Subcutaneous abdominal adipose tissue (tissue), 5 donors: Measurements from ENCODE around the gene FBXW4.

Source experiments
- H3K27ac ChIP-seq: one replicate; pipeline ENCODE4 v1.7.0; 2013; ENCODE audit warnings: low read depth, mild to moderate bottlenecking, inconsistent platforms, low read length, moderate library complexity
- H3K27me3 ChIP-seq, 5 donors: one replicate each; pipeline ENCODE4 v1.7.0; 2013; ENCODE audit warnings: low read length in 5 of 5, inconsistent platforms in 1 of 5; ENCODE audit not compliant: control insufficient read depth in 5 of 5, insufficient read depth in 4 of 5
- H3K36me3 ChIP-seq, 5 donors: one replicate each; pipeline ENCODE4 v1.7.0; 2013; ENCODE audit warnings: low read length in 5 of 5; ENCODE audit not compliant: control insufficient read depth in 5 of 5, insufficient read depth in 5 of 5
- H3K4me1 ChIP-seq, 5 donors: one replicate each; pipeline ENCODE4 v1.7.0; 2013; ENCODE audit warnings: low read length in 5 of 5, mild to moderate bottlenecking in 3 of 5, moderate library complexity in 1 of 5; ENCODE audit not compliant: control insufficient read depth in 5 of 5, insufficient read depth in 5 of 5
- H3K4me3 ChIP-seq, 5 donors: one replicate each; pipeline ENCODE4 v1.7.0; 2013; ENCODE audit warnings: low read length in 5 of 5, low read depth in 1 of 5
- H3K9ac ChIP-seq, 5 donors: one replicate each; pipeline ENCODE4 v1.7.0; 2013; ENCODE audit warnings: low read length in 5 of 5, mild to moderate bottlenecking in 4 of 5, moderate library complexity in 3 of 5
- H3K9me3 ChIP-seq, 5 donors: one replicate each; pipeline ENCODE4 v1.7.0; 2013; ENCODE audit warnings: low read length in 5 of 5; ENCODE audit not compliant: control insufficient read depth in 5 of 5
- donor health status: healthy.
- donor health status: healthy.
- donor health status: healthy.
- donor health status: healthy.
- donor health status: healthy.

FBXW4 gene

DNA sequence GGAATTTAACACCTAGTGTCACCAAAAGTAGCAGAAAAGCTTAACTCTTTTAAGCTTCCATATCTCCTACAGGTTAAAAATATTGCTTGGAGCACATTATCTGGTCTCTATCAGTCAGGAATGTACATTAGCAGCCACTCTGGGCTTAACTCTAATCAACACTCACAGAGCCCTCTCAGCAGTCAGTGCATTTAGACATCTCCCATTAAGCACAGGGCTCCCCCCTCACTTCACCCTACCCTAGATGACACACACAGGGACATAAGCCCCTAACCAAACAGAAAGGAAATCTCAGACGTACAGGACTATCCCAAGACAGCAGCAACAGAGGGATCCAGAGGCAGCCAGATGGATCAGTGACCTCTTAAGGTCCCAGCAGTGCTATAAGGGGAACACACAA is 26.4 kb downstream of the FBXW4 start:
- no peak overlapping the region for H3K9ac ChIP-seq
- no peaks in the 10 kb centered on the region for H3K27me3 ChIP-seq
- no peaks in the 10 kb centered on the region for H3K9me3 ChIP-seq
- peaks cover 0 to 18% (median 10%) of the 10 kb centered on the region in 5 donors for H3K4me1 ChIP-seq
- H3K4me3 ChIP-seq, result no peak overlapping the region
- H3K27ac ChIP-seq, result no peak overlapping the region
- peaks cover 30 to 88% (median 79%) of the 10 kb centered on the region in 5 donors for H3K36me3 ChIP-seq

DNA sequence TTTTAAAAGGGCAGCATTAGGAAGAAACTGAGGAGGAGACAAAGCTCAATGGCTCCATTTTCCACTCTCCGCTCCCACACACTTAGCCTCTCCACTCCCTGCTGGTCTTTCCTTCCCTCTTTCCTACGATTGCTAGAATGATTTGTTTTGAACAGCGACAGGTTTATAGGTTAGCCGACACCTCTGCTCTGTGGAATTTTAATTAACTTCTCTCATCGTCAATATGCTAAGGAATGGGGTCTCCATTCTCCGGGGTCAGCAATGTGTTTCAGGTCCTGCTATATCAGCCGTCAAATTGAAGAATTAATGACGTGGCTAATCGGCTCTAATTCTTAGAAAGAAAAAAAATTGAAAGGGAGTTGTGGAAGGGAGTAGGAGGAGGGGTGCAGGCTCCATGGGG is 28.9 kb downstream of the FBXW4 start:
- Histone ChIP-seq H3K27me3 (no peaks in the 10 kb centered on the region), H3K36me3 (peaks cover 25 to 87% (median 79%) of the 10 kb centered on the region in 5 donors), H3K4me1 (peaks cover 0 to 6% (median 0%) of the 10 kb centered on the region in 5 donors), H3K9me3 (no peaks in the 10 kb centered on the region), H3K27ac (no peak overlapping the region), H3K9ac (no peak overlapping the region), H3K4me3 (no peak overlapping the region)

DNA sequence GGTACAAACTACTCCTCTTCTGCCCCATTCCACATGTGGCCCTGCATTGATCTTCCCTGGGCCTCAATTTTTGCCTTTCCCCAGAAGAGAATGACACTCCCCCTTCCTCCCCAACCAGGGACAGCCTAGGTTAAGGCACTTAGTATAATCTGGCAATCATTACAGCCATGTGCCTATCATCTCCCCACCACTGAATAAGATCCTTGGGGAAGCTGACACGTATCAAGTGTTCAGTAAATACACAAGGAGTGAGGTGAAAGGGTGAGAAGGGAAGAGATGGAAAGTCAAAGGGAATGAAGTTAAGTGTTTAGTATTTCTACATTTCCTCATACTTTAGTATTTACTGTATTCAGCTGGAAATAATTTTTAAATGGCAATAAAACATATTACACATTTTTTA is 31.9 kb downstream of the FBXW4 start:
- H3K4me1 ChIP-seq, result no peaks in the 10 kb centered on the region
- no peak overlapping the region for H3K27ac ChIP-seq
- H3K27me3 ChIP-seq, result no peaks in the 10 kb centered on the region
- no peak overlapping the region for H3K9ac ChIP-seq
- no peak overlapping the region for H3K4me3 ChIP-seq
- H3K36me3 ChIP-seq, result peaks cover 17 to 85% (median 77%) of the 10 kb centered on the region in 5 donors
- no peaks in the 10 kb centered on the region for H3K9me3 ChIP-seq

DNA sequence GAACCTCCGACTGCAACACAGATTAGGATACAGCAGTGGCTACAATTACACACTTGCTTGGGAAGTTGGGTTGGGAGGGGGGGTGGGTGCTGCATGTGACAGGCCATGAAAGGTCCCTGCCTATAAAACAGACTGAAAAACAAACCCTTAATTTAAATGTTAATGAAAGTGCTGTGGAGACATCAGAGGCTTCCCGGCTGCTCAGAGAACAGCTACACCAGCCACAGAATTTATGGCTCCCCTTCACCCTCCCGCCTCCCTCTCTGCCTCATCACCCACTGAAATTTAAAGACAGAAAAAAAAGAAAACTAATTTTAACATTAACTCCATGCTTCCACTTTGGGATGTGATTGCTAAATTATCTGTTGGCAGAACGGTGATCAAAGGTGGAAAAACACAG is 34.7 kb downstream of the FBXW4 start:
- H3K9me3 ChIP-seq, result no peaks in the 10 kb centered on the region
- H3K4me3 ChIP-seq, result no peak overlapping the region
- peaks cover 19 to 88% (median 73%) of the 10 kb centered on the region in 5 donors for H3K36me3 ChIP-seq
- no peak overlapping the region for H3K9ac ChIP-seq
- H3K4me1 ChIP-seq, result peaks cover 0 to 9% (median 0%) of the 10 kb centered on the region in 5 donors
- no peaks in the 10 kb centered on the region for H3K27me3 ChIP-seq
- H3K27ac ChIP-seq, result no peak overlapping the region

DNA sequence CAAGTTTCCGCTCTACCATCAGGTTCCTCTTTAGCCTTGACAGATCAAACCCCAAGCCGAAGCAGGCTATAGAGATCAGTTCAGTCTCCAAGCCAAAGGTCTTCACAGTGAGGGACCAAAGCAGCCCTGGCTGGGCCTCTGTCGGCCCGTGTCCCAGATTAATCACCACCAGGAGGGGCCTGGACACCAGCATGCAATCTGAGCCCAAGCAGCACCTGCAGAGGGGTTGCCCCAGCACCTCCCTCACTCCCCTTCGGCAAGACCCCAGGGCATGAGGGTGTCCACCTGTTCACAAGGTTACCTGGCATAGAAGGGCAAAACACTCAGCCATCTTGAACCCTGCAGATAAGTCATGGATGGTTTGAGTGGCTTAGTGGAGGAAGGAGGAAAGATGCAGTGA is 36.0 kb downstream of the FBXW4 start:
- H3K27me3 ChIP-seq, result no peaks in the 10 kb centered on the region
- H3K4me3 ChIP-seq, result no peak overlapping the region
- peaks cover 20 to 78% (median 63%) of the 10 kb centered on the region in 5 donors for H3K36me3 ChIP-seq
- no peaks in the 10 kb centered on the region for H3K9me3 ChIP-seq
- H3K27ac ChIP-seq, result no peak overlapping the region
- H3K4me1 ChIP-seq, result peaks cover 0 to 9% (median 0%) of the 10 kb centered on the region in 5 donors
- no peak overlapping the region for H3K9ac ChIP-seq

DNA sequence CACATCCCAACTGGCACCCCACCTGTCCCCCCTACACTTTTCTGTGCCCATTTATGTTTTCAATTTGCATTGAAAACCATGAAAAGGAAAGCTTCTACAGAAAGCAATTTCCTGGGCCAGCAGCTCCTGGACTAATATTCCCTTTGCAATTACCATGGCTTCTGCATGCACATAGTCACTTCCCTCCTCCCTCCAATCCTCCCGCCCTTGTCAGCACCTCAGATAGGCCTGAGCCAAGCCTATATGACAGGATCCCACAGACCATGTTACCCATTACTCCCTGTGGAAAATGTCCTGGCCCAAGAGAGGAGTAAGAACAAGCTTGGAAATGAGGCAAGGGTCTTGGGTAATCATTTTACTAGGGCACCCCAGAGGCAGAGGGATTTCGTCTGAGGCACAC is 38.1 kb downstream of the FBXW4 start:
- Histone ChIP-seq H3K4me1 (peaks cover 0 to 9% (median 0%) of the 10 kb centered on the region in 5 donors), H3K36me3 (peaks cover 20 to 71% (median 51%) of the 10 kb centered on the region in 5 donors), H3K27me3 (no peaks in the 10 kb centered on the region), H3K9me3 (no peaks in the 10 kb centered on the region), H3K9ac (no peak overlapping the region), H3K4me3 (no peak overlapping the region), H3K27ac (no peak overlapping the region)

DNA sequence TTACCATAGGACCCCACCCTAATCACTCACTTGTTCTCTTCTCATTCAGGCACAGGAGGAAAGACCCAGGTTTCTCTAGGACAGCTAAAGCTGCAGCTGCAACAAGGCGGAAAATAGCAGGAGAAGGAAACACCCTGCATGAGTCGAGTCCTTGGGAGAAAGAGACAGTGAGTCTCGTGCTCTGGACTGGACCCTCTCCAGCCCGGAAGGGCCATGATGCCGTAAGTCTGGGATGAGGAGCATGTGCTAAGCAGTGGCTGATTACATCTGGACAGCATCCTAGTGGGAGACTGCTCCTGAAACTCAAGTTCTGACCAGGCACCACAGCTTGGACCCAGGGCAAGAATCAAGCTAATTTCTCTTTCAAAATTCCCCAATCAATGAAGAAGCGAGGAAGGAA is 39.4 kb downstream of the FBXW4 start:
- Histone ChIP-seq H3K27ac (no peak overlapping the region), H3K27me3 (no peaks in the 10 kb centered on the region), H3K4me3 (no peak overlapping the region), H3K36me3 (peaks cover 20 to 63% (median 43%) of the 10 kb centered on the region in 5 donors), H3K9ac (no peak overlapping the region), H3K9me3 (no peaks in the 10 kb centered on the region), H3K4me1 (peaks cover 0 to 9% (median 0%) of the 10 kb centered on the region in 5 donors)

DNA sequence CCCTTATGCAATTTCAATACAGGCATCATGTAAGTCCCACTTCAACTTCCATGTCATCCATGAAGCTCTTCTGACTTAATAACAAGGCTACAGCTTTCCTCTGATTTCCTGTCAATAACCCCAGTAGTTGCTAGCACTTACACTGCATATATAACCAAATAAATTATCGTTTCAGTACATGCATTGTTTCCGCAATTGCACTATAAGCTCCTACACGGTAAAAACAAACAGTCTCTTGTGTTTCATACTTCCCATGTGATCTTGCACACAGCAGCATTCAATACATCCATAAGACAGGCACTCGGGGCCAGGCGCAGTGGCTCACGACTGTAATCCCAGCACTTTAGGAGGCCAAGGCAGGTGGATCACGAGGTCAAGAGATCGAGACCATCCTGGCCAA is 41.4 kb downstream of the FBXW4 start:
- H3K27me3 ChIP-seq, result no peaks in the 10 kb centered on the region
- H3K9me3 ChIP-seq, result no peaks in the 10 kb centered on the region
- no peak overlapping the region for H3K4me3 ChIP-seq
- peaks cover 13 to 63% (median 38%) of the 10 kb centered on the region in 5 donors for H3K36me3 ChIP-seq
- peaks cover 0 to 9% (median 0%) of the 10 kb centered on the region in 5 donors for H3K4me1 ChIP-seq
- H3K27ac ChIP-seq, result no peak overlapping the region
- H3K9ac ChIP-seq, result no peak overlapping the region

DNA sequence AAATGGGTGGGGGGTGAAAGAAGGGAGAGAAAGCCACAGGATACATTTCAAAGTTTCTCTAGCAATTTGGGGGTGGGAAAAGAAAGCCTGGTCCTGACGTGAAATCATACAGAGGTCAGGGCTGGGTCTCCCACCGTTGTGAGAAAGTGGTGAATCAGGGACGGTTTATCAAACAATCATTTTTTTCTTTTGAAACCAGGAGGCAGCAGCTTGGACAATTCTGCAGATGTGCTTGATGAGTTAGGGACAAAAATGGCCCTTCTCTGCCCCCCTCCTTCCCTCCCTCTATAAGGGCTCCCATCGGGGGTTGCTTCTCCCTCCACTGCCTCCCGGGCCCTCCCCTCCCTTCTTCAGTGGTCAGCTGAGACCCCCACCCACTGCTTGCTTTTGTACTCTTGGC is 43.6 kb downstream of the FBXW4 start:
- no peak overlapping the region for H3K27ac ChIP-seq
- H3K27me3 ChIP-seq, result no peaks in the 10 kb centered on the region
- no peak overlapping the region for H3K4me3 ChIP-seq
- H3K36me3 ChIP-seq, result peaks cover 10 to 65% (median 33%) of the 10 kb centered on the region in 5 donors
- no peaks in the 10 kb centered on the region for H3K9me3 ChIP-seq
- no peak overlapping the region for H3K9ac ChIP-seq
- H3K4me1 ChIP-seq, result peaks cover 0 to 12% (median 4%) of the 10 kb centered on the region in 5 donors

DNA sequence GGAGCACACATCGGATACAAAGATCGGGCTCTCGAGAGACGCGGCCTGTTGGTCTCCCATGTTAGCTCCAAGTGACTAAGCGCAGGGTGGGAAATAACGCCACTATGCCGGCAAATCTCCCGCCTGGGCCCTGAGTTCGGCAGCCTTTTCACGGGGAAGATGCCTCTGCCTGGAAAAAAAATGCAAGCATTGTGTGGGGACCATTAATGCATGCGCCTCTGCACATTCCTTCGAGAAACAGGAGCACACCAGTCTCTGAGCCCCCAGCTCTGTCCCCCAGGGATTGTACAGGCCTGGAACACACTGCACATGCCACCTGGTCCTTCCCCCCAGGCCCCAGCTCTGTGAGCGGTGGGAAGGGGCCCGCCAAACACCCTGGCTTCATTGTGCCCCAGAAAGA is 44.1 kb downstream of the FBXW4 start:
- Histone ChIP-seq H3K4me3 (no peak overlapping the region), H3K27me3 (no peaks in the 10 kb centered on the region), H3K9ac (no peak overlapping the region), H3K36me3 (peaks cover 10 to 63% (median 28%) of the 10 kb centered on the region in 5 donors), H3K27ac (no peak overlapping the region), H3K4me1 (peaks cover 0 to 14% (median 5%) of the 10 kb centered on the region in 5 donors), H3K9me3 (no peaks in the 10 kb centered on the region)
